SK-N-SH (cell line): ENCODE results near the gene TRIM15. TPM values are rescaled to one million over a fixed set of nuclear protein-coding genes. Genes with fewer than 3 reads are reported as not detected.

Source experiments
- CTCF ChIA-PET: fragments of 300-600, 350-600 bp; formaldehyde crosslinking; extraction: SDS; loops from one replicate; lab custom pipeline; 2021; lab: Yijun Ruan, JAX
- POLR2A ChIA-PET: fragments of 350-600 bp; sonication (Branson Sonifier 250); formaldehyde crosslinking; extraction: SDS; loops from one replicate; lab custom pipeline; 2020; ENCODE audit warnings: antibody characterized with exemption, inconsistent platforms; lab: Yijun Ruan, JAX
- DNase-seq: peaks from one replicate; pipeline ENCODE4 v3.0.0; 2012
- H2AFZ ChIP-seq: fragments of 200-600 bp; sonication (generic); 2 replicates; pipeline ENCODE4 v1.8.1; 2016; ENCODE audit warnings: antibody characterized with exemption, mild to moderate bottlenecking, low read depth
- H3F3A ChIP-seq: fragments of 200-600 bp; sonication (generic); replicated peaks from 2 replicates; pipeline ENCODE3; 2016; ENCODE audit warnings: antibody characterized with exemption, mild to moderate bottlenecking; ENCODE audit not compliant: insufficient read depth
- H3K27ac ChIP-seq, 2 experiments: fragments of 200-500 bp in 1 of 2; fragments of 200-600 bp in 1 of 2; sonication (Bioruptor generic) in 1 of 2; sonication (generic), shearing (Covaris generic) in 1 of 2; 2 replicates each; pipeline versions ENCODE4 v1.5.1 to v1.6.1; 2014 to 2016; ENCODE audit warnings: low read depth in 2 of 2, inconsistent platforms in 1 of 2, low read length in 1 of 2, mild to moderate bottlenecking in 1 of 2, mixed read lengths in 1 of 2
- H3K27me3 ChIP-seq: fragments of 200-600 bp; sonication (generic), shearing (Covaris generic); 2 replicates; pipeline ENCODE4 v1.6.1; 2016; ENCODE audit warnings: mixed run types; ENCODE audit not compliant: insufficient read depth
- H3K36me3 ChIP-seq, 2 experiments: fragments of 200-500 bp in 1 of 2; fragments of 200-600 bp in 1 of 2; sonication (Bioruptor generic) in 1 of 2; sonication (generic) in 1 of 2; replicated peaks in 1 of 2; 2 replicates each; pipeline versions ENCODE3 to v1.5.1; 2014 to 2016; ENCODE audit warnings: low read length in 1 of 2, mild to moderate bottlenecking in 1 of 2; ENCODE audit not compliant: insufficient read depth in 2 of 2, control insufficient read depth in 1 of 2
- H3K4me1 ChIP-seq, 2 experiments: fragments of 200-500 bp in 1 of 2; fragments of 200-600 bp in 1 of 2; sonication (Bioruptor generic) in 1 of 2; sonication (generic), shearing (Covaris generic) in 1 of 2; 2 replicates each; pipeline versions ENCODE4 v1.5.1 to v1.6.1; 2014 to 2016; ENCODE audit warnings: low read depth in 1 of 2, low read length in 1 of 2, mixed run types in 1 of 2; ENCODE audit not compliant: insufficient read depth in 2 of 2, control insufficient read depth in 1 of 2
- H3K4me2 ChIP-seq: fragments of 200-600 bp; sonication (generic), shearing (Covaris generic); 2 replicates; pipeline ENCODE4 v1.6.1; 2017; ENCODE audit warnings: mixed run types
- H3K4me3 ChIP-seq, 2 experiments: fragments of 200-500 bp in 1 of 2; fragments of 200-600 bp in 1 of 2; sonication (Bioruptor generic) in 1 of 2; sonication (generic), shearing (Covaris generic) in 1 of 2; 2 replicates each; pipeline versions ENCODE4 v1.5.1 to v1.8.1; 2014 to 2016; ENCODE audit warnings: low read depth in 2 of 2, inconsistent platforms in 1 of 2, low read length in 1 of 2, mild to moderate bottlenecking in 1 of 2, mixed read lengths in 1 of 2, moderate library complexity in 1 of 2
- H3K79me2 ChIP-seq: fragments of 200-600 bp; sonication (generic); 2 replicates; pipeline ENCODE4 v1.8.1; 2017; ENCODE audit warnings: mild to moderate bottlenecking; ENCODE audit not compliant: insufficient read depth
- H3K9ac ChIP-seq: fragments of 200-600 bp; sonication (generic); 2 replicates; pipeline ENCODE4 v1.6.1; 2017; ENCODE audit warnings: mixed run types
- H3K9me2 ChIP-seq: fragments of 200-600 bp; sonication (generic); 2 replicates; pipeline ENCODE4 v1.6.1; 2017; ENCODE audit warnings: mixed run types
- H3K9me3 ChIP-seq: fragments of 200-600 bp; sonication (generic); 2 replicates; pipeline ENCODE4 v1.6.1; 2017; ENCODE audit warnings: mixed run types, mild to moderate bottlenecking, moderate library complexity
- H4K20me1 ChIP-seq: fragments of 200-600 bp; sonication (generic); 2 replicates; pipeline ENCODE4 v1.6.1; 2017; ENCODE audit warnings: mild to moderate bottlenecking, mixed run types; ENCODE audit not compliant: insufficient read depth
- CHD2 ChIP-seq: fragments of 150-350 bp; IDR thresholded peaks from 2 replicates; pipeline ENCODE4 v1.6.1; 2018; ENCODE audit warnings: low read length; ENCODE audit not compliant: partially characterized antibody
- ELF1 ChIP-seq: IDR thresholded peaks from 2 replicates; pipeline ENCODE4 v1.4.0; 2012
- EP300 ChIP-seq, 2 experiments: IDR thresholded peaks; 2 replicates each; pipeline versions ENCODE4 v1.4.0 to v1.6.1; 2012; ENCODE audit warnings: borderline replicate concordance in 1 of 2, low read depth in 1 of 2, low read length in 1 of 2
- EZH2phosphoT487 ChIP-seq: fragments of 200-600 bp; sonication (generic); IDR thresholded peaks from 2 replicates; pipeline ENCODE4 v1.6.1; 2017; ENCODE audit warnings: low read depth, mixed run types, mild to moderate bottlenecking, antibody characterized with exemption, moderate library complexity, borderline replicate concordance
- FOSL2 ChIP-seq: IDR thresholded peaks from 2 replicates; pipeline ENCODE4 v1.4.0; 2012; ENCODE audit warnings: low read depth, mild to moderate bottlenecking, moderate library complexity, borderline replicate concordance
- FOXJ3 ChIP-seq: sonication (generic); formaldehyde crosslinking; IDR thresholded peaks from 2 replicates; pipeline ENCODE4 v1.5.1; 2020; ENCODE audit warnings: mild to moderate bottlenecking, missing genetic modification reagents
- MEF2A ChIP-seq: IDR thresholded peaks from 2 replicates; pipeline ENCODE4 v1.4.0; 2012; ENCODE audit warnings: low read depth, borderline replicate concordance
- NRF1 ChIP-seq: IDR thresholded peaks from 2 replicates; pipeline ENCODE4 v1.6.1; 2012; ENCODE audit warnings: low read depth, mild to moderate bottlenecking, low read length
- POLR2AphosphoS5 ChIP-seq: IDR thresholded peaks from 2 replicates; pipeline ENCODE4 v1.6.1; 2012; ENCODE audit warnings: low read depth, low read length
- RAD21 ChIP-seq: IDR thresholded peaks from 2 replicates; pipeline ENCODE4 v1.6.1; 2012; ENCODE audit warnings: mild to moderate bottlenecking, low read length
- SMC3 ChIP-seq: IDR thresholded peaks from 2 replicates; pipeline ENCODE4 v1.6.1; 2012; ENCODE audit warnings: low read depth, low read length, improper control_type of control experiment
- TAF1 ChIP-seq: IDR thresholded peaks from 2 replicates; pipeline ENCODE4 v1.6.1; 2012; ENCODE audit warnings: low read depth, mild to moderate bottlenecking, low read length, moderate library complexity, borderline replicate concordance
- TEAD4 ChIP-seq: IDR thresholded peaks from 2 replicates; pipeline ENCODE4 v1.4.0; 2012; ENCODE audit warnings: mild to moderate bottlenecking, borderline replicate concordance; ENCODE audit not compliant: insufficient read depth
- YY1 ChIP-seq: IDR thresholded peaks from 2 replicates; pipeline ENCODE4 v1.4.0; 2012; ENCODE audit warnings: low read depth, mild to moderate bottlenecking
- WGBS: methylation state at CpG from one replicate; pipeline ENCODE4 v1.1.6; 2017; ENCODE audit warnings: low lambda C conversion rate; 5-methylcytosine and 5-hydroxymethylcytosine counted together
- polyA plus RNA-seq, 3 experiments: library from polyadenylated mRNA; depleted of rRNA; stranded (reverse); fragments of >200 nt; gene quantifications; 2 replicates each; pipeline ENCODE4 v1.2.3, GENCODE V29; 2012
- TF ChIP-seq, protein P1 (sequence below): IDR thresholded peaks from 2 replicates; pipeline ENCODE4 v1.4.0; 2012; ENCODE audit warnings: low read depth, borderline replicate concordance
- TF ChIP-seq, protein P2 (sequence below): IDR thresholded peaks from 2 replicates; pipeline ENCODE4 v1.4.0; 2012; ENCODE audit warnings: low read depth, borderline replicate concordance
- TF ChIP-seq, protein P3 (sequence below): IDR thresholded peaks from 2 replicates; pipeline ENCODE4; 2012
- TF ChIP-seq, protein P4 (sequence below): fragments of 200-600 bp; sonication (generic); IDR thresholded peaks from 2 replicates; pipeline ENCODE4 v1.6.1; 2017; ENCODE audit warnings: antibody characterized with exemption, mild to moderate bottlenecking, moderate library complexity
- TF ChIP-seq, protein P5 (sequence below): fragments of 150-350 bp; IDR thresholded peaks from 2 replicates; pipeline ENCODE4 v1.6.1; 2016; ENCODE audit warnings: mild to moderate bottlenecking, low read depth, low read length

Gene TRIM15
- polyA plus RNA-seq, 1 of the 3 experiments (the other 2 are of a cell fraction), result not detected

DNA sequence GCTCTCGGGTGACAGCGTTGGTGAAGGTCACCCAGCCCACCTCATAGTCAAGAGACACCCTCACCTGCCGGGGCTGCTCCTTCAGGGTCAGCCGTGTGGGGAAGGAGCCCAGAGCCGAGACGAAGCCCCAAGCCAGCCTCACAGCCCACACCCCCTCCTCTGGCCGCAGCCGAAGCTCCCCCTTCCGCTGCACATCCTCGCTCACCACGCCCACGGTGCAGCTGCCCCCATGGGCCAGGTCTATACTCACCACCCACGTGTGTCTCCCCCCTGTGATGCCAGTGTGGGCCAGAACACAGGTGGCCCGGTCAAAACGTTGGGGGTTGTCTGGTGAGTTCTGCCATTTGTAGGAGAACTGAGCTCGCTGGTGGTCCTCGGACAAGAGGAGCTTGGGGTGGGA is 9.3 kb upstream of the TRIM15 start:
- Histone ChIP-seq H4K20me1 (no peaks in the 10 kb centered on the region), H3K27me3 (peaks cover 20% of the 10 kb centered on the region; the same call in 1 of the 2 replicates), H3K4me2 (no peak overlapping the region; the same call in 1 of the 2 replicates), H3F3A (no peaks in the 10 kb centered on the region), H3K79me2 (no peaks in the 10 kb centered on the region), H3K36me3 (no peaks in the 10 kb centered on the region), H3K27ac (no peak overlapping the region), H3K9ac (no peak overlapping the region), H3K4me3 (no peak overlapping the region), H2AFZ (no peak overlapping the region), H3K9me2 (no peaks in the 10 kb centered on the region), H3K9me3 (no peaks in the 10 kb centered on the region), H3K4me1 (no peaks in the 10 kb centered on the region; a peak in 1 of 4 replicates)
- ChIA-PET CTCF (interaction anchor here (1.4 to 6.4 kb wide), 3 partner anchors 22 to 50 kb away, joined by 5 to 38 read pairs (median 12); no protein-coding TSS in a partner anchor), POLR2A (no interaction called here)
- 21% methylated on average over 17 of the region's 17 CpGs for WGBS
- DNase-seq, result no peak
- TF ChIP-seq YY1 (no peak), CHD2 (no peak), ELF1 (no peak), TEAD4 (no peak), TAF1 (no peak), SMC3 (no peak), EZH2phosphoT487 (no peak), FOXJ3 (CRISPR knock-in tag) (no peak), NRF1 (no peak), EP300 (IDR thresholded peaks at IDR 0.05; ENCODE audit: borderline replicate concordance in 1 of 2, low read depth in 1 of 2, low read length in 1 of 2) (no peak), RAD21 (no peak), MEF2A (no peak), FOSL2 (no peak), POLR2AphosphoS5 (no peak)
- TF ChIP-seq, protein P1, sequence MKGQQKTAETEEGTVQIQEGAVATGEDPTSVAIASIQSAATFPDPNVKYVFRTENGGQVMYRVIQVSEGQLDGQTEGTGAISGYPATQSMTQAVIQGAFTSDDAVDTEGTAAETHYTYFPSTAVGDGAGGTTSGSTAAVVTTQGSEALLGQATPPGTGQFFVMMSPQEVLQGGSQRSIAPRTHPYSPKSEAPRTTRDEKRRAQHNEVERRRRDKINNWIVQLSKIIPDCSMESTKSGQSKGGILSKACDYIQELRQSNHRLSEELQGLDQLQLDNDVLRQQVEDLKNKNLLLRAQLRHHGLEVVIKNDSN, result no peak
- TF ChIP-seq, protein P2, sequence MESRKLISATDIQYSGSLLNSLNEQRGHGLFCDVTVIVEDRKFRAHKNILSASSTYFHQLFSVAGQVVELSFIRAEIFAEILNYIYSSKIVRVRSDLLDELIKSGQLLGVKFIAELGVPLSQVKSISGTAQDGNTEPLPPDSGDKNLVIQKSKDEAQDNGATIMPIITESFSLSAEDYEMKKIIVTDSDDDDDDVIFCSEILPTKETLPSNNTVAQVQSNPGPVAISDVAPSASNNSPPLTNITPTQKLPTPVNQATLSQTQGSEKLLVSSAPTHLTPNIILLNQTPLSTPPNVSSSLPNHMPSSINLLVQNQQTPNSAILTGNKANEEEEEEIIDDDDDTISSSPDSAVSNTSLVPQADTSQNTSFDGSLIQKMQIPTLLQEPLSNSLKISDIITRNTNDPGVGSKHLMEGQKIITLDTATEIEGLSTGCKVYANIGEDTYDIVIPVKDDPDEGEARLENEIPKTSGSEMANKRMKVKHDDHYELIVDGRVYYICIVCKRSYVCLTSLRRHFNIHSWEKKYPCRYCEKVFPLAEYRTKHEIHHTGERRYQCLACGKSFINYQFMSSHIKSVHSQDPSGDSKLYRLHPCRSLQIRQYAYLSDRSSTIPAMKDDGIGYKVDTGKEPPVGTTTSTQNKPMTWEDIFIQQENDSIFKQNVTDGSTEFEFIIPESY, result no peak
- TF ChIP-seq, protein P3, sequence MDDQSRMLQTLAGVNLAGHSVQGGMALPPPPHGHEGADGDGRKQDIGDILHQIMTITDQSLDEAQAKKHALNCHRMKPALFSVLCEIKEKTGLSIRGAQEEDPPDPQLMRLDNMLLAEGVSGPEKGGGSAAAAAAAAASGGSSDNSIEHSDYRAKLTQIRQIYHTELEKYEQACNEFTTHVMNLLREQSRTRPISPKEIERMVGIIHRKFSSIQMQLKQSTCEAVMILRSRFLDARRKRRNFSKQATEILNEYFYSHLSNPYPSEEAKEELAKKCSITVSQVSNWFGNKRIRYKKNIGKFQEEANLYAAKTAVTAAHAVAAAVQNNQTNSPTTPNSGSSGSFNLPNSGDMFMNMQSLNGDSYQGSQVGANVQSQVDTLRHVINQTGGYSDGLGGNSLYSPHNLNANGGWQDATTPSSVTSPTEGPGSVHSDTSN, result no peak
- TF ChIP-seq, protein P4, sequence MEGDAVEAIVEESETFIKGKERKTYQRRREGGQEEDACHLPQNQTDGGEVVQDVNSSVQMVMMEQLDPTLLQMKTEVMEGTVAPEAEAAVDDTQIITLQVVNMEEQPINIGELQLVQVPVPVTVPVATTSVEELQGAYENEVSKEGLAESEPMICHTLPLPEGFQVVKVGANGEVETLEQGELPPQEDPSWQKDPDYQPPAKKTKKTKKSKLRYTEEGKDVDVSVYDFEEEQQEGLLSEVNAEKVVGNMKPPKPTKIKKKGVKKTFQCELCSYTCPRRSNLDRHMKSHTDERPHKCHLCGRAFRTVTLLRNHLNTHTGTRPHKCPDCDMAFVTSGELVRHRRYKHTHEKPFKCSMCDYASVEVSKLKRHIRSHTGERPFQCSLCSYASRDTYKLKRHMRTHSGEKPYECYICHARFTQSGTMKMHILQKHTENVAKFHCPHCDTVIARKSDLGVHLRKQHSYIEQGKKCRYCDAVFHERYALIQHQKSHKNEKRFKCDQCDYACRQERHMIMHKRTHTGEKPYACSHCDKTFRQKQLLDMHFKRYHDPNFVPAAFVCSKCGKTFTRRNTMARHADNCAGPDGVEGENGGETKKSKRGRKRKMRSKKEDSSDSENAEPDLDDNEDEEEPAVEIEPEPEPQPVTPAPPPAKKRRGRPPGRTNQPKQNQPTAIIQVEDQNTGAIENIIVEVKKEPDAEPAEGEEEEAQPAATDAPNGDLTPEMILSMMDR, result no peak
- TF ChIP-seq, protein P5, sequence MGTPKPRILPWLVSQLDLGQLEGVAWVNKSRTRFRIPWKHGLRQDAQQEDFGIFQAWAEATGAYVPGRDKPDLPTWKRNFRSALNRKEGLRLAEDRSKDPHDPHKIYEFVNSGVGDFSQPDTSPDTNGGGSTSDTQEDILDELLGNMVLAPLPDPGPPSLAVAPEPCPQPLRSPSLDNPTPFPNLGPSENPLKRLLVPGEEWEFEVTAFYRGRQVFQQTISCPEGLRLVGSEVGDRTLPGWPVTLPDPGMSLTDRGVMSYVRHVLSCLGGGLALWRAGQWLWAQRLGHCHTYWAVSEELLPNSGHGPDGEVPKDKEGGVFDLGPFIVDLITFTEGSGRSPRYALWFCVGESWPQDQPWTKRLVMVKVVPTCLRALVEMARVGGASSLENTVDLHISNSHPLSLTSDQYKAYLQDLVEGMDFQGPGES, result no peak
